Activated CD4-positive, alpha-beta T cell treated with anti-CD3 and anti-CD28 coated beads, Interleukin-2, amount 50 U/mL, for 24 hours (primary cell): ENCODE results near the gene NOC4L.
A peak's percentile ranks its signal among the peaks of the same experiment; 100 is the strongest.
"Not testable (repeated sequence)": the region's sequence is repeated elsewhere in the genome, so short reads cannot be mapped to it uniquely, and the experiment has no call there.

Experiments used
- DNase-seq, 2 donors: peaks; one replicate each; pipeline ENCODE4 v3.0.0-alpha.2; 2020; ENCODE audit warnings: low read depth in 1 of 2, low spot score in 1 of 2

The NOC4L gene

DNA sequence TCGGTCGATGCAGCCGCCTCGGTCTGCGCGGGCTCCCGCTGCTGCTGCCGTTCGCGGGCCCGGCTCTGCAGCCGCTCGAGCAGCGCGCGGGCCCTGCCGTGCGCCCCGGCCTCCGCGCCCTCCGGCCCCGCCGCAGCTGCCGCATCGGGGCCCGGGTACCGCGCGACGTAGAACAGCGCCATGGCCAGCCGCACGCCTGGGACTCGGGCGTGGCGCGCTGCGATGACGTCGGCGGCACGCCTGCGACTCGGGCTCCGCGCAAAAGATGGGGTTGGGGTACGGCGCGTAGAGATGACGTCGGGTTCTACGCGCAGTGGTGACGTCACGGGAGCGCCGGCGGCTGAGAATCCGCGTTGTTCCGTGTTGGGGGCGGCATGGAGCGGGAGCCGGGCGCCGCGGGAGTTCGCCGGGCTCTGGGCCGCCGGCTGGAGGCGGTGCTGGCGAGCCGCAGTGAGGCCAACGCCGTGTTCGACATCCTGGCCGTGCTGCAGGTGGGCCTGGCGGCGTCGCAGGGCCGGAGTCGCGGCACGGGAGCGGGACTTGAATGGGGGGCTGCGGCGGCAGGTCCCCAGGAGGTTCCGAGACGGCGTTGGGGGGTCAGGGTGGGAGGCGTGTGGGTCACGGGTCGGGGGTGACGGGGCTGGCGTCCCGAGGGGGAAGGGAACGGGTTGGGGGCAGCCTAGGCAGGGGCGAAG, at the start of gene NOC4L, which contains the start of gene DDX51:
Gene NOC4L, plus strand, starts transcription at position 343 of the 695 bp plus-strand sequence. Its CDS starts 32 bp downstream, at position 375.
Gene DDX51, minus strand, starts transcription at position 205 of the 695 bp plus-strand sequence. Its CDS starts 23 bp downstream, at position 182.
- peak; percentile 93 to 98 for DNase-seq

DNA sequence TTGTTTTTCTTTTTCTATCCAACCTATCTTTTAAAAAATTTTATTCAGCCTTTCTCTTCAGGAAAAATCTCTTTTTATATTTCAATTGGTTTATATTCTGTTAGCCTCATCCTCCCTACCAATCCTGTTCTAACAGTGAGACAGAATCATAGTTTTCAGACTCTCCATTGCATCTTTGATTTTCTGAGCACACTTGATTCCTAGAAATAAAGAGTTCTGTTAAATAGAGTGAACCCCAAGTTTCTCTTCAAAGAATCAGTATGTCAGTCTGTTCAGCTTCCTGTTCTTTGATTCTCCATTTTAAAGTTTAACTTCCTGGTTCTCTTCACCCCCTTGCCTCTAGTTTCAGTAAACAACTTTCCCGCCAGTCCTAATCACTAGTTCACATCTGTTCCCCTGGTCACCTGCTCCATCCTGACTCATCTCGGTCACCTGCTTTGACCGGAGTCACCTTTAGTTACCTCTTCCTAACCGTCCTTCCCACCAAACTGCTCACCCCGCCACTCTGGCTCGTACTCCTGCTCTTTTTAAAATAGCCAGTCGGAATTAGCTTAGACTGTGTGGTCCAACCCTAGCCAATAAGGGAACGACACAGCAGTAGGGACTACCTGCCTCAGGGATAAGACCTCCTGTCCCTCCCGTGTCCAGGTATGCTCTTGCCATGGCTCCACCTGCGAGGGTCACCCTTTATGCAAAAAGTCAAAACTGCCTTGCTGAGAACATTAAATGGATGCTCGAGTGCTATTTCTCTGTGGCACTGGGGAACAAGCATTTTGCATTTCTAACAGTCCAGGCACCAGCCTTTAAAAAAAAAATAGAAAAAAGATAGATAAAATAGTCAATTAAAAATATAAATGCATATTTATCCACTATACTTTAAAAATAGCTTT, 48.5 kb upstream of the NOC4L start:
- no peak for DNase-seq

- DNase-seq: no peak
Measured at GRCh38 chr12:132099739-132100138, 44.5 kb upstream of the NOC4L start.

GRCh38 chr12:132100306-132101065, 43.8 kb upstream of the NOC4L start:
- no peak for DNase-seq

- DNase-seq: no peak
Measured at GRCh38 chr12:132102297-132102696, 42.0 kb upstream of the NOC4L start.

- DNase-seq: not testable (repeated sequence)
Measured at GRCh38 chr12:132103072-132103471, 41.2 kb upstream of the NOC4L start.

DNA sequence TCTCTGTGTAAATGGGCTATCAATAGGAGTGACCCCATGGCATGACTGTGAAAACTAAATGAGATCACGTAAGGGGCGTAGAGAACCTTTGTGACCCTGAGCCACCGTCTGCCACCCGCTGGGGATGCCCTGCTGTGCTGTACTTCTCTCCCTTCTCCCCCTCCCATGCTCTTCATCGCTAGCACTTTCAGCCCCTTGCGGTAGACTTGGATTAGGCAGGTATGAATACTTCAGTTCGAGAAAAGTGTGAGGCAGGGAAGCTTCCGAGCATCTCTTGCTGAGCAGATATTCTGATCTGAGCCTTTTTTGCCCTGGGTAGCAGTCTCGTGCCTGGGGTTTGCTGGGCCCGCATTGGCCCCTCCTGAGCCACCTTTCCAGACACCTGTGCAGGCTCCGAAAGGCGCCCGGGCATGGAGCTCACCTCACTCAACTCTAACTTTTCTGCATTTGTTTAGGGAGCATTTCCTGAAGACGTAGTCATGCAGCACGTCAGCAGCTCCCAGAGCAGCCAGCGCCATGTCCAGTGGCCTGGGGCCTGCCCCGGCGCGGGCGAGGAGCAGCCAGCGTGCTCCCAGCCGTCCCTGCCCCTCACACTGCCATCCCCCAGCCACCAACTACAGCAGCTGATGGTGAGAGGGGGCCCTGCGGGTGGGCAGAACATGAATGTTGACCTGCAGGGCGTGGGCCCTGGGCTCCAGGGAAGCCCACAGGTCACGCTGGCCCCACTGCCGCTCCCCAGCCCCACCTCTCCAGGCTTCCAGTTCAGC, 40.5 kb upstream of the NOC4L start:
- no peak for DNase-seq

DNA sequence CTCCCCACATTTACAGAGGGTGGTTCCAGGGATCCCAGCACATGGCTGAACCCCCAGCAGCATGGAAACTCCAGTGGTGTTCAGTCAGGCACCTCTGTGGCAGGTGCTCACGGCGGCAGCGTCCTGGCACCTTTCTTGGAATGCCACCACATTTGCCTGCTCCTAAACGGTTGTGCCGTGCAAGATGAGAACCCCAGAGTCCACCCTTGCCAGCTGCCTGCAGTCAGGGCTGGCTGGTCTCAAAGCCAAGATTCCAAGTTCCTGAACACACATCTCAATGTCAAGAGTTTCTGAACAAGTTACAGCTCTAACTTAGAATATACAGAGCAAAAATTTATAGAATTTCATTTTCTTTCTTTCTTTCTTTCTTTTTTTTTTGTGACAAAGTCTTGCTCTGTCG, 38.8 kb upstream of the NOC4L start:
- DNase-seq: no peak

- DNase-seq: no peak
Measured at GRCh38 chr12:132106921-132107320, 37.3 kb upstream of the NOC4L start.

DNA sequence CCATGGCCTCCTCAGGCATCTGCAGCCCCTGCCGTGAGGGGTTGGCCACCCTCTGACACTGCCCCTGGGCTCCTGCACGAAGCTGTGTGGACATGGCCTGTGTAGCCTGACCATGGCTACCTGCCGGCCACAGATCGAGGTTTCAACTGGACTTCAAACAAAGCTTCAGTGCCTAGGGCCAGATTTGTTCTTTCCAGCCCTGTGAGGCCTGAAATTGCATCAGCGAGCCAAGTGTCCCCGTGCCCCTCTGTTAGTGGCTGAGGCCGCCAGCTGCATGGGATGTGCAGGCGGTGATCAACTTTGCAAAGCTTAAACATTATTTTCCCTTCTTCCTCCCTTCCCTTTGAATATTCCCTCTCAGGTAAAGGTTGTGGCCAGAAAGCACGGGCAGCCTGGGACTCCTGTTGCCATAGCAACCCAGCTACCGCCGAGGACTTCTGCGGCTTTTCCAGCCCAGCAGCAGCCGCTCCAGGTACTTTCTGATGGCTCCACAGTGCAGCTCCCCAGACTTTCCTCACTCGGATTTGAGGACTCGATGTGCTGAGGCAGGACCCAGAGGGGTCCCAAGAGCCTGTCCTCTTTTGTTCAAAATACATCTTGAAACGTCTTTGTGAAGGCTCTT, 35.9 kb upstream of the NOC4L start:
- DNase-seq: no peak

- no peak for DNase-seq
Measured at GRCh38 chr12:132109741-132110140, 34.5 kb upstream of the NOC4L start.

DNA sequence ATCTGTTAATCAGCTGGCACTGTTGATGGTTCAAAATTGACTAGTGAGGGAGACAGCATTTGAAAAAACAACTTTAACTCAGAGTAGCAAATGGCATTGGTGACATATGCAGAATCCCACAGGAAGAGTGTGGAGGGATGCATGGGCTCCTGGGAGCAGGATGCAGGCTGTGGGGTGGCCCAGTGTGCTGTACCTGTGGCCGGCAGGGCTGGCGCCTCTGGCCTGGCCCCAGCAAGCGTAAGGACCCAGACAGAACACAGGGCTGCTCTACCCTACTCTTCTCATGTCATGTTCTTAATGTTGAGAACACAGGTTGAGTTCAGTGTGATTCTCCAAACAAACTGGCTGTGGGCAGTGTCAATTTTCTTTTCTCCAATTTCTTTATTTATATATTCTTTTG, 33.6 kb upstream of the NOC4L start:
- no peak for DNase-seq

DNA sequence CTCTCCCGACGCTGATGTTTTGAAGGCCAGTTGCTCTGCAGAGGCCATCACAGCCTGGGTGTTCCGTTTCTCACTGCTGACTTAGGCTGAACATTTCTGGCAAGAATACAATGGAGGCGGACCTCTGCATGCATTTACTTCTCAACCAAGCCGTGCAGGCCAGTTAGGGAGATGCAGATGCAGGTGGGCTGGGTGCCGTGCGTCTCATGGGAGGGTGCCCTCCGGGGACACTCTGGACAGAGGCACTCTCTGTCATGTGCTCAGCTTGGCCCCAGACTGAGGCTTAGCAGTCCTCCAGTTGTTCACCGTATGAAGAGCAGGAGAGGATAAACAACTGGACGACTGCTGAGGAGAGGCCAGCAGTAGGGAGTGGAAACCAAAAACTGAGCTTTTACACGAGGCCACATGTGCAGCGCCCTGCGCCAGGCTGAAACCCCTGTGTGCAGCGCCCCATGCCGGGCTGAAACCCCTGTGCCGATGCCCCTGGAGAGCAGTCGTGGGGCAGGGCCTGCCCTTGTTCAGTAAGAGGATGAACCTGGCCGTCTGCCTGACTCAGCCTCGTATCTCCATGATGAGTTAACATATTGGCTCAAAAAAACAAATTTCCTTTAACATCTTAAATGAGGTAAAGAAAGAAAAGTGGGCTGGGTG, 32.5 kb upstream of the NOC4L start:
- no peak for DNase-seq

DNA sequence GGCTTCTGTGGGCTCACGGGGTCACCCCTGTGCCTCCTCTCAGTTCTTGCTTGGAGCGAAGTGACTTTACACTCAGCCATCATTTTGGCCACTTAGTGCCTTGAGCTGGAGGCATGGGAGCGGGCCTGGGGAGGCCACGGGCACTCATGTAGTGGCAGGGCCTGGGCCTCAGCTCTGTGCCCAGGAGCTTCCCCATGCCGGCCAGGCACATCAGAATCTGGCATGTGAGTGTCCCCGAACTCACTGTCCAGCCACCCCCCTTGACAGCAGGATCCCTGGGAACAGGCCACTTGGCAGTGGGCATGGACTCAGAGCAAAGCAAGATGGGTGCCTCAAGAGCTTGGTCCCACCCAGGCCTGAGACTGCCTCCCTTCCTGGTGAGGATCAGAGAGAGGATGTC, 29.6 kb upstream of the NOC4L start:
- DNase-seq: no peak

GRCh38 chr12:132115500-132115899, 28.8 kb upstream of the NOC4L start:
- DNase-seq: no peak

- no peak for DNase-seq
Measured at GRCh38 chr12:132116709-132117557, 27.3 kb upstream of the NOC4L start.

DNA sequence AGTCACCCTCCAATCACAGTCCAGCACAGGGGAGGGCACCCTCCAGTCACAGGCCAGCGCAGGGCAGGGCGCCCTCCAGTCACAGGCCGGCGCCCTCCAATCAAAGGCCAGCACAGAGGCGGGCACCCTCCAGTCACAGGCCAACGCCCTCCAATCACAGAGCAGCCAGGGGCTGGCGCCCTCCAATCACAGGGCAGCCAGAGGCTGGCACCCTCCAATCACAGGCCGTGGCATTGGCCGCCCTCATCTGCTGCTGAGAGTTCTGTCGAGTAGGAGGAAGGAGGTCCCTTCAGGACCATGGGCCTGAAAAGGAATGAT, 26.7 kb upstream of the NOC4L start:
- DNase-seq: no peak

DNA sequence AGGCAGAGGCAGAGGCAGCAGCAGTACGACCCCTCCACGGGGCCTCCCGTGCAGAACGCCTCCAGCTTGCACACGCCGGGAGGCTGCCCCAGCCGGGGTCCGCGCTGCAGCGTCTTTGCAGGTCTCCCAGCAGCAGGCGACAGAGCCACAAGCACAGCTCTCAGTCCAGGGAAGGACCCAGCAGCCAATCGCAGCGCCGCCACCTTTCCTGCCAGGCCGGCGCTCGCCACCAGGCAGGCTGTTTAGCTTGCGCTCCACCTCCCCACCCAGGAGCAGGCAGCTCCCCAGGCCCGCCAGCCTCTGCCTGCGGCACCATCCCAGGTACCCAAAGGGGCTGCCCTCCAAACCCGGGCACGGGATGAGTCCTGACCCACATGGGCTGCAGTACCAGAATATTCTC, 25.4 kb upstream of the NOC4L start:
- no peak for DNase-seq

GRCh38 chr12:132121283-132121682, 23.0 kb upstream of the NOC4L start:
- no peak for DNase-seq
